GM12878 (cell line): ENCODE results near the gene REEP6. TPM values are rescaled to one million over a fixed set of nuclear protein-coding genes. Genes with fewer than 3 reads are reported as not detected.

Experiments
- ATAC-seq: fragments of 200-7000 bp; cut with Tn5 transposase; 3 replicates; pipeline ENCODE4 v1.9.1; 2020; ENCODE audit warnings: mild to moderate bottlenecking, moderate library complexity
- BruUV-seq: library from RNA; stranded (reverse); fragments of 400-500 nt; replicated peaks from 2 replicates; lab custom pipeline; 2021; lab: Mats Ljungman, UMichigan
- CTCF ChIA-PET: fragments of 300-600 bp; sonication (Branson Sonifier 250); formaldehyde crosslinking; extraction: SDS; loops from one replicate; lab custom pipeline; 2021; ENCODE audit warnings: inconsistent platforms; lab: Yijun Ruan, JAX
- POLR2A ChIA-PET: fragments of 350-600 bp; formaldehyde crosslinking; extraction: SDS; loops from one replicate; lab custom pipeline; 2021; ENCODE audit warnings: inconsistent platforms; lab: Charles Lee
- RAD21 ChIA-PET: fragments of 300-600 bp; sonication (Branson Sonifier 250); formaldehyde crosslinking; loops from one replicate; lab custom pipeline; 2023; ENCODE audit warnings: antibody characterized with exemption; ENCODE audit not compliant: unreplicated experiment; lab: Charles Lee
- SMC1A ChIA-PET: fragments of 300-600 bp; sonication (Branson Sonifier 250); formaldehyde crosslinking; loops from one replicate; lab custom pipeline; 2023; ENCODE audit not compliant: unreplicated experiment, uncharacterized antibody; lab: Charles Lee
- DNase-seq: peaks from one replicate; pipeline ENCODE4 v3.0.0-alpha.2; 2011; ENCODE audit warnings: low read depth, low spot score
- FAIRE-seq: peaks from 3 replicates; lab custom pipeline; 2011; peaks lifted over from hg19 to GRCh38; lab: Jason Lieb, UNC
- H2AFZ ChIP-seq: 2 replicates; pipeline ENCODE4 v1.6.0; 2011; ENCODE audit warnings: low read depth, low read length, control low read depth; ENCODE audit not compliant: control insufficient read depth
- H3K27ac ChIP-seq: 2 replicates; pipeline ENCODE4 v1.5.1; 2011; ENCODE audit warnings: control low read depth; ENCODE audit not compliant: control insufficient read depth, insufficient read depth
- H3K27me3 ChIP-seq, 2 experiments: replicated peaks in 1 of 2; 2 replicates each; pipeline versions ENCODE4 v1.6.0 to v1.6.1; 2011; ENCODE audit warnings: low read length in 1 of 2; ENCODE audit not compliant: control insufficient read depth in 2 of 2, insufficient read depth in 2 of 2
- H3K36me3 ChIP-seq, 2 experiments: 2 replicates each; pipeline ENCODE4 v1.5.1; 2011; ENCODE audit warnings: low read length in 1 of 2; ENCODE audit not compliant: control insufficient read depth in 2 of 2, insufficient read depth in 2 of 2
- H3K4me1 ChIP-seq: 2 replicates; pipeline ENCODE4 v1.6.1; 2011; ENCODE audit warnings: mild to moderate bottlenecking, low read length, moderate library complexity, mixed read lengths; ENCODE audit not compliant: control insufficient read depth, insufficient read depth
- H3K4me2 ChIP-seq: 2 replicates; pipeline ENCODE4 v1.6.0; 2011; ENCODE audit warnings: control low read depth; ENCODE audit not compliant: control insufficient read depth, insufficient read depth
- H3K4me3 ChIP-seq: fragments of 200-600 bp; sonication (generic); 2 replicates; pipeline ENCODE4 v1.5.1; 2016
- H3K79me2 ChIP-seq: 2 replicates; pipeline ENCODE4 v1.6.0; 2011; ENCODE audit warnings: low read length; ENCODE audit not compliant: control insufficient read depth, insufficient read depth
- H3K9ac ChIP-seq: 2 replicates; pipeline ENCODE4 v1.8.0; 2011; ENCODE audit warnings: low read length, control low read depth, mixed read lengths; ENCODE audit not compliant: control insufficient read depth, insufficient read depth
- H3K9me3 ChIP-seq: replicated peaks from 3 replicates; pipeline ENCODE4 v1.5.1; 2011; ENCODE audit warnings: mild to moderate bottlenecking, low read length; ENCODE audit not compliant: control insufficient read depth, insufficient read depth
- H4K20me1 ChIP-seq: 2 replicates; pipeline ENCODE4 v1.6.0; 2011; ENCODE audit not compliant: control insufficient read depth, insufficient read depth
- CBFB ChIP-seq: IDR thresholded peaks from 2 replicates; pipeline ENCODE4 v1.6.1; 2016; ENCODE audit warnings: antibody characterized with exemption, low read depth
- CUX1 ChIP-seq: IDR thresholded peaks from 2 replicates; pipeline ENCODE4 v1.6.1; 2012; ENCODE audit warnings: improper control_type of control experiment, low read depth, low read length; ENCODE audit not compliant: insufficient replicate concordance
- EGR1 ChIP-seq, 2 experiments: IDR thresholded peaks; 1 replicate in 1 of 2; 2 replicates in 1 of 2; pipeline ENCODE4 v1.6.1; 2011 to 2012; ENCODE audit warnings: low read depth in 2 of 2, low read length in 2 of 2, borderline replicate concordance in 1 of 2, mild to moderate bottlenecking in 1 of 2, moderate library complexity in 1 of 2
- FOXK2 ChIP-seq: fragments of 450-650 bp; IDR thresholded peaks from 2 replicates; pipeline ENCODE4 v1.6.1; 2017; ENCODE audit warnings: mild to moderate bottlenecking, moderate library complexity
- MYC ChIP-seq: IDR thresholded peaks from 2 replicates; pipeline ENCODE4 v1.6.1; 2011; ENCODE audit warnings: mild to moderate bottlenecking, low read length, moderate library complexity, inconsistent platforms; ENCODE audit not compliant: insufficient read depth, insufficient replicate concordance, insufficient read length, severe bottlenecking
- NFYA ChIP-seq: IDR thresholded peaks from 2 replicates; pipeline ENCODE4 v1.6.1; 2011; ENCODE audit warnings: low read depth, mild to moderate bottlenecking, low read length, improper control_type of control experiment, borderline replicate concordance
- SIX5 ChIP-seq: IDR thresholded peaks from 2 replicates; pipeline ENCODE4 v1.6.1; 2011; ENCODE audit warnings: mild to moderate bottlenecking, low read depth, low read length, moderate library complexity; ENCODE audit not compliant: severe bottlenecking
- WGBS: methylation state at CpG from one replicate; pipeline ENCODE4 v1.1.6; 2016; ENCODE audit warnings: low lambda C conversion rate; ENCODE audit not compliant: insufficient replicate concordance, insufficient coverage; ENCODE audit errors: missing lambda C conversion rate; 5-methylcytosine and 5-hydroxymethylcytosine counted together
- in situ Hi-C: fragments of 300-500 bp; cut with MboI; formaldehyde crosslinking; loops from 9 replicates; pipeline ENCODE4 v1.14.3; 2018; ENCODE audit warnings: mixed read lengths
- intact Hi-C: fragments of 100-400 bp; cut with micrococcal nuclease; formaldehyde crosslinking; loops from one replicate; pipeline ENCODE4 v1.14.2; 2022; ENCODE audit not compliant: unreplicated experiment
- polyA plus RNA-seq, 11 experiments: library from polyadenylated mRNA; depleted of rRNA in 4 of 11; unstranded in 6 of 11; stranded (reverse) in 5 of 11; fragments of >200 nt; fragmentation: Nextera tagmentation in 4 of 11; fragmentation: Illumina TruSeq in 1 of 11; extraction: Ambion mirVana in 4 of 11; extraction: Trizol in 1 of 11; gene quantifications; 1 replicate in 1 of 11; 2 replicates in 10 of 11; pipeline versions ENCODE4 v1.2.1 to v1.2.3, GENCODE V29; 2011 to 2016; ENCODE audit warnings: inconsistent platforms in 2 of 11, missing spikeins in 2 of 11, low read depth in 1 of 11
- total RNA-seq, 4 experiments: library from RNA; depleted of rRNA in 3 of 4; stranded (reverse); fragments of >200 nt in 3 of 4; fragmentation: Illumina TruSeq in 1 of 4; extraction: Trizol in 1 of 4; gene quantifications; 2 replicates each; pipeline versions ENCODE4 v1.2.1 to v1.2.3, GENCODE V29; 2013 to 2021
- TF ChIP-seq, protein P1 (sequence below): fragments of 450-650 bp; formaldehyde crosslinking; IDR thresholded peaks from 2 replicates; pipeline ENCODE4 v1.4.0; 2020; ENCODE audit warnings: mild to moderate bottlenecking, moderate library complexity
- TF ChIP-seq, protein P2 (sequence below): fragments of 450-650 bp; IDR thresholded peaks from 2 replicates; pipeline ENCODE4 v1.6.1; 2017; ENCODE audit warnings: mild to moderate bottlenecking, moderate library complexity

Gene REEP6
- total and polyA plus RNA-seq, 10 of the 15 experiments (the other 5 are each of a cell fraction or from before 2014, with no cell fraction given), result 0.06 to 1.1 (median 0.39) TPM; not detected in 2

DNA sequence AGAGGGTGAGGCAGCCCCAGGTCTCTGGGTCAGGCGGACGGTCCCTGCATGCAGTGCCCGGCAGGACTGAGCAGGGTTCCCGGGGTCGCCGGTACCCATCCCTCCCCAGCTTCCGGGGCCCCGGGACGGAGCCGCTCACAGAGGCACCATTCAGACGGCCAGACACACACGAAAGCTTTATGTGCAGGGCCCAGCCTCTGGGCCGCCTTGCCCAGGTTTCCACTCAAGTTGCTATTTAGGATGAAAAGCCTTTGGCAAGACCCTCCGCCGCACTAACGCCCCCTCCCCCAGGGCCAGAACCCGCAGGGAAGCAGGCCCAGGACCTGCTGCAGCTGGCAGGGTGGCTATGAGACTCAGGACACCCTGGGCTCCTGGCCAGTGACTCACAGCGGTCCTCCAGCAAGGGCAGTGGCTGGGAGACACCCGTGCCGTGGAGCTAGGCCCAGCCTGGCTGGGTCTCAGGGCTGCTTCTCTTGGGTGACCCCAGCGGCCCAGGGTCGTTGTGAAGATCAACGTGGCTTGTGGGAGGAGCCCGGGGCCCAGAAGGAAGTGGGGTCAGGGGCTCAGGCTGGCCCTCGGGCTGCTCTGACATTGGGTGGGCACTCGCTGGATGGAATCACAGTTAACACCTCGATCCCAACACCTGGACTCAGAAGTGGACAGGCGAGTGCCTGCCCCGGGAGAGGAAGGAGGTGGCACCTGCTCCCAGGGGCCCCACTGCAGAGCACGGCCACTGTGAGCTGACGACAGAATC is 16.8 kb upstream of the REEP6 start:
- in situ Hi-C loops, result no loop called here
- no peak overlapping the region for H3K4me3 ChIP-seq
- ChIA-PET CTCF (no interaction called here), SMC1A (no interaction called here), POLR2A (no interaction called here), RAD21 (no interaction called here)
- DNase-seq, result no peak
- intact Hi-C loops, result no loop called here
- peaks cover 7% of the 10 kb centered on the region for H3K4me1 ChIP-seq
- H3K9ac ChIP-seq, result no peak overlapping the region
- no peak for FAIRE-seq
- H3K27me3 ChIP-seq, result peaks cover 3 to 22% of the 10 kb centered on the region in 2 experiments
- BruUV-seq, result no TSS peak
- WGBS, result 78% methylated on average over 31 of the region's 31 CpGs
- peaks cover 7% of the 10 kb centered on the region for H4K20me1 ChIP-seq
- H3K4me2 ChIP-seq, result no peak overlapping the region
- H3K79me2 ChIP-seq, result peaks cover 8% of the 10 kb centered on the region
- no peaks in the 10 kb centered on the region for H3K9me3 ChIP-seq
- H3K27ac ChIP-seq, result no peak overlapping the region
- H2AFZ ChIP-seq, result no peak overlapping the region
- ATAC-seq, result no peak
- H3K36me3 ChIP-seq, result no peaks in the 10 kb centered on the region
- TF ChIP-seq, protein P1, sequence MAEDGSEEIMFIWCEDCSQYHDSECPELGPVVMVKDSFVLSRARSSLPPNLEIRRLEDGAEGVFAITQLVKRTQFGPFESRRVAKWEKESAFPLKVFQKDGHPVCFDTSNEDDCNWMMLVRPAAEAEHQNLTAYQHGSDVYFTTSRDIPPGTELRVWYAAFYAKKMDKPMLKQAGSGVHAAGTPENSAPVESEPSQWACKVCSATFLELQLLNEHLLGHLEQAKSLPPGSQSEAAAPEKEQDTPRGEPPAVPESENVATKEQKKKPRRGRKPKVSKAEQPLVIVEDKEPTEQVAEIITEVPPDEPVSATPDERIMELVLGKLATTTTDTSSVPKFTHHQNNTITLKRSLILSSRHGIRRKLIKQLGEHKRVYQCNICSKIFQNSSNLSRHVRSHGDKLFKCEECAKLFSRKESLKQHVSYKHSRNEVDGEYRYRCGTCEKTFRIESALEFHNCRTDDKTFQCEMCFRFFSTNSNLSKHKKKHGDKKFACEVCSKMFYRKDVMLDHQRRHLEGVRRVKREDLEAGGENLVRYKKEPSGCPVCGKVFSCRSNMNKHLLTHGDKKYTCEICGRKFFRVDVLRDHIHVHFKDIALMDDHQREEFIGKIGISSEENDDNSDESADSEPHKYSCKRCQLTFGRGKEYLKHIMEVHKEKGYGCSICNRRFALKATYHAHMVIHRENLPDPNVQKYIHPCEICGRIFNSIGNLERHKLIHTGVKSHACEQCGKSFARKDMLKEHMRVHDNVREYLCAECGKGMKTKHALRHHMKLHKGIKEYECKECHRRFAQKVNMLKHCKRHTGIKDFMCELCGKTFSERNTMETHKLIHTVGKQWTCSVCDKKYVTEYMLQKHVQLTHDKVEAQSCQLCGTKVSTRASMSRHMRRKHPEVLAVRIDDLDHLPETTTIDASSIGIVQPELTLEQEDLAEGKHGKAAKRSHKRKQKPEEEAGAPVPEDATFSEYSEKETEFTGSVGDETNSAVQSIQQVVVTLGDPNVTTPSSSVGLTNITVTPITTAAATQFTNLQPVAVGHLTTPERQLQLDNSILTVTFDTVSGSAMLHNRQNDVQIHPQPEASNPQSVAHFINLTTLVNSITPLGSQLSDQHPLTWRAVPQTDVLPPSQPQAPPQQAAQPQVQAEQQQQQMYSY (CRISPR knock-in tag), result no peak
- no peak for TF ChIP-seq CBFB
- TF ChIP-seq, protein P2, sequence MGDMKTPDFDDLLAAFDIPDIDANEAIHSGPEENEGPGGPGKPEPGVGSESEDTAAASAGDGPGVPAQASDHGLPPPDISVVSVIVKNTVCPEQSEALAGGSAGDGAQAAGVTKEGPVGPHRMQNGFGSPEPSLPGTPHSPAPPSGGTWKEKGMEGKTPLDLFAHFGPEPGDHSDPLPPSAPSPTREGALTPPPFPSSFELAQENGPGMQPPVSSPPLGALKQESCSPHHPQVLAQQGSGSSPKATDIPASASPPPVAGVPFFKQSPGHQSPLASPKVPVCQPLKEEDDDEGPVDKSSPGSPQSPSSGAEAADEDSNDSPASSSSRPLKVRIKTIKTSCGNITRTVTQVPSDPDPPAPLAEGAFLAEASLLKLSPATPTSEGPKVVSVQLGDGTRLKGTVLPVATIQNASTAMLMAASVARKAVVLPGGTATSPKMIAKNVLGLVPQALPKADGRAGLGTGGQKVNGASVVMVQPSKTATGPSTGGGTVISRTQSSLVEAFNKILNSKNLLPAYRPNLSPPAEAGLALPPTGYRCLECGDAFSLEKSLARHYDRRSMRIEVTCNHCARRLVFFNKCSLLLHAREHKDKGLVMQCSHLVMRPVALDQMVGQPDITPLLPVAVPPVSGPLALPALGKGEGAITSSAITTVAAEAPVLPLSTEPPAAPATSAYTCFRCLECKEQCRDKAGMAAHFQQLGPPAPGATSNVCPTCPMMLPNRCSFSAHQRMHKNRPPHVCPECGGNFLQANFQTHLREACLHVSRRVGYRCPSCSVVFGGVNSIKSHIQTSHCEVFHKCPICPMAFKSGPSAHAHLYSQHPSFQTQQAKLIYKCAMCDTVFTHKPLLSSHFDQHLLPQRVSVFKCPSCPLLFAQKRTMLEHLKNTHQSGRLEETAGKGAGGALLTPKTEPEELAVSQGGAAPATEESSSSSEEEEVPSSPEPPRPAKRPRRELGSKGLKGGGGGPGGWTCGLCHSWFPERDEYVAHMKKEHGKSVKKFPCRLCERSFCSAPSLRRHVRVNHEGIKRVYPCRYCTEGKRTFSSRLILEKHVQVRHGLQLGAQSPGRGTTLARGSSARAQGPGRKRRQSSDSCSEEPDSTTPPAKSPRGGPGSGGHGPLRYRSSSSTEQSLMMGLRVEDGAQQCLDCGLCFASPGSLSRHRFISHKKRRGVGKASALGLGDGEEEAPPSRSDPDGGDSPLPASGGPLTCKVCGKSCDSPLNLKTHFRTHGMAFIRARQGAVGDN, result no peak
- TF ChIP-seq SIX5, result no peak
- TF ChIP-seq CUX1, result no peak
- no peak for TF ChIP-seq NFYA
- no peak for TF ChIP-seq FOXK2
- TF ChIP-seq MYC, result no peak
- TF ChIP-seq EGR1 (IDR thresholded peaks at IDR 0.05; ENCODE audit: borderline replicate concordance in 1 of 2, low read depth in 2 of 2, low read length in 2 of 2), result no peak
